Hematopoietic multipotent progenitor cell treated with erythropoietin and hydrocortisone succinate and interleukin-3 and kit ligand, for 6 days (in vitro differentiated cells): ENCODE results near the gene ATP8A2.
"Not testable (repeated sequence)": the region's sequence is repeated elsewhere in the genome, so short reads cannot be mapped to it uniquely, and the experiment has no call there.

Experiments used
- DNase-seq: peaks from one replicate; pipeline ENCODE4 v3.0.0-alpha.2; 2015

The ATP8A2 gene

DNA sequence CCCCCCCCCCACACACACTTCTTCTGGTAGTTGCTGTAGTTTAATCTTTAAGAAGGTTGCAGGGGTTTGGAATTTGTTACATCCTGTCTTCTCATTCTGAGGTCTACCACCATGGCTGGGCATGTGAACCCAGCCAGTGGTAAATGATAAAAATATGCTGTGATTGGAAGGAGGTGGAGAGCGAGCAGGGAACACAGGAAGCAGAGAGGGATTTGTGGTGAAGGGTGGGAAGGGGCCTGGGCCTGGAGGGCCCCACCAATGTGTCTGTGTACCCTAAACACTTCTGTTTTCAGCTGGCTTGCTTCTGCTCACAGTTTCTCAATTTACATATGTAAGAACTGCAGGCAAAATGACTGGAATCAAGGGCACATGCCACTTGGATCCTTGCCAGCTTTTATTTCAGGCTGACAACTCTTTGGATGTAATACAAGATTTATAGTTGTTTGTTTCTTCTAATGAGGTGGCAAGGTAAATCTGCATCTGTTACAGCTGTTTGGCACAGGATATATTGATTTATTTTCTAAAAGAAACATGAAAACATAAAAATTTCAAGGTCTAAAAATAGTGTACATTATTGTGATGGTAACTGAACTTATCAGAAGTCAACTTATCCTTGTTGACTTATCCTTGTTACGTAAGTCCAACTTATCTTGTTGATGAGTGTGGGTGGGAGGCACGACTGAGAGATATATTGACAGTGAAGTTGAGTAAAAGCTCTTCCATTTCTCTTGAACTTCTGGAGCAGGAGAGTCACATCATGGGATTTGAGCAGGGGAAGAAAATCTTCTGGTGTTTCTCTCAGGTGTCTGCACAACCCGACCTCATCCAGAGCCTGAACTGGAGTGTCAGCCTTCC is 366.8 kb downstream of the ATP8A2 start:
- DNase-seq = peak; percentile 36

DNA sequence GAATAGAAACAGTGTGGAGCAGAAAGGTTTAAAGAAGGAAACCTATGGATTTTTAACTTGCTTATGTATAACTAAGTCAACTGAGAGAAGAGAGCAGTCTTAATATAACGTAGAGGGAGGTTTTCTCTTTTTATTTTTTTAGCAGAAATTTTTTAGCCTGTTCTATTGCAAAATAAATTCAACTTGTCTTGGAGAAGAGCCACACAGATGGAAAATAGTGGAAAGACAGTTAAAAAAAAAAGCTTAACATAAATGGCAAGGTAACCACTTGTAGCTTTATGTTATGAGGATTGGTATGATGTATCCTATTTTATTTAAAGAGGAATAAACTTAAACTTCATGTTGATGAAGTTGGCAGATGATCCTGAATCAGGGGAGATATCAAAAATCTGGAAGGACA is 367.6 kb downstream of the ATP8A2 start:
- no peak for DNase-seq

DNA sequence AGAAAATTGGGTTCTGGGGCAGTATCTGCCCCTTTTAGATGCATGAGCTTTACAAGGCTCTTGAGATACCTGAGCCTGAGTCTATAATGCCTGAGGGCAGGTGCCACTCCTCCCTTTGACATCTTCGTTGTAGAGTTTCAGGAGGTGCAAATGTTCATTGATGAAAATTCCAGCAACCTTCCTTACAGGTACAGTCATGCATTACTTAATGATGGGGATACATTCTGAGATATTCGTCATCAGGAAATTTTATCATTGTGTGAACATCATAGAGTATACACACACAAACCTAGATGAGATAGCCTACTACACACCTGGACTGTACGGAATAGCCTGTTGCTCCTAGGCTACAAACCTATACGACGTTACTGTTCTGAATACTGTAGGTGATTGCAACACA is 370.0 kb downstream of the ATP8A2 start:
- DNase-seq = no peak

DNA sequence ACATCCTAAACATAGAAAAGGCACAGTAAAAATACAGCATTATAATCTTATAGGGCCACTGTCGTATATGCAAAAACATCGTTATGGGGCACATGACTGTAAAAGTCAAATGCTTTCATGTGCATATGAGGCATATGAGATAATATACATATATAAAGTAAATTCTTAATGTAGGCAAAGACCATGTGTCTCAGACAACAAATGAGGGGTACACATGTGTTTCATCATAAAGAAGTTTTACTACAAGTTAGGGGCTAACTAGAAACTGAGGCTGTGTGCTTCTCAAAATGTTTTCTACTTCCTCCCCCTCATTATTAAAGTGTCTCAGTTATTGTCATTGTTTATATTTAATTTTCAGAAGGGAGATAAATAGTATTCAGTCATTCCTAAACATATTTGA is 370.4 kb downstream of the ATP8A2 start:
- no peak for DNase-seq

DNA sequence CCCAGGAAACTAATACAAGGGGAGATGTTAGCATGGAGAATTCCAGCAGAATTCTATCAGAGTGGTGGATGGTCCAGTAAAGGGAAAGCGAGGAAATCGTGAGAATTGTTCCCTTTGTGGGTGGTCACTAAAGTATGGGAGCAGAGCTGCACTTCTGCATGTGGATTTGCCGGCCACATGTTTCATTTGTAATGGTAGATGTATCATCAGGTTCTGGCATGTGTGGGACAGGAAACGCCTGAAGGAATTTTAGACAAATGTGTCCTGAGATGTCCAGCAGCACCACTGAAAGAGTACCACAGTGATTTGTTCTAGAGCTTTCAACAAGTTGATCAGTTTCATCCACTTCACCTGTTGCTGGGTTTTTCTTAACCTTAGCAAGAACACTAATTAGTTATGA is 371.6 kb downstream of the ATP8A2 start:
- no peak for DNase-seq

DNA sequence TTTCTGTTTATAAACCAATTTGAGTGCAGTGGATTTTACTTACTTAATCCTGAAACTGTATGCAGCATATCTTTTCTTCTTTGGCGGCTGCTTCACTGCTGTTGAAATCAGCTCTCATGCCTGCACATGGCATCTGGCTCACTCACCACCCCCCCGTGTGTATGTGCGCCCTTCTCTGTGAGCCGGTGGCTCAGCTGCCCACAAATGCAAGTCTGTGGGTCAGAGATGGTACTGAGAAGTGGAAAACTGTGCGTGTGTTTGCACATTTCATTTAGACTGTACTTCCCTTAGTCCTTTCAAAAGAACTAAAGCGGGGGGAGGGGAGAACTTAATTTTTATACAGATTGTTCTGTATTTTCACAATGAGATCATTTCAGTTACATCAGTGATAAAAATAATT is 372.4 kb downstream of the ATP8A2 start:
- DNase-seq = no peak

DNA sequence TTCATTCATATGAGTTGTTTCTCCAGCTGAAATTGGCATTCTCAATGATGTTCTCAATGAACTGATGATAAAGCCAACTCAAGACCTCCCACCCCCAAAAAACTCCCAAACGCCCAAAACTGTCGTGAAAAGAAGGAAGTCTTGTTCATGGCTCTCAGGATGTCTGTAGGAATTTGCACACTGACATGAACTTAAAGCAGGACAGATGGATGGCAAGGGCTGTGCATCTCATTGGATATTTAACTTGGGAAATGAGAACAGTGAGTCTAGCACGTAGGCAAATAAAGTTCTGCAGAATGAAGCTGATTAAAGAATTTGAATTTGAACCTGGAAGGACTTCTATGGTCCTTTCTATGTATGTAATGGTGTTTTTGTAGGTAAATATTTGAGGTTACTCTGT is 374.4 kb downstream of the ATP8A2 start:
- no peak for DNase-seq

DNA sequence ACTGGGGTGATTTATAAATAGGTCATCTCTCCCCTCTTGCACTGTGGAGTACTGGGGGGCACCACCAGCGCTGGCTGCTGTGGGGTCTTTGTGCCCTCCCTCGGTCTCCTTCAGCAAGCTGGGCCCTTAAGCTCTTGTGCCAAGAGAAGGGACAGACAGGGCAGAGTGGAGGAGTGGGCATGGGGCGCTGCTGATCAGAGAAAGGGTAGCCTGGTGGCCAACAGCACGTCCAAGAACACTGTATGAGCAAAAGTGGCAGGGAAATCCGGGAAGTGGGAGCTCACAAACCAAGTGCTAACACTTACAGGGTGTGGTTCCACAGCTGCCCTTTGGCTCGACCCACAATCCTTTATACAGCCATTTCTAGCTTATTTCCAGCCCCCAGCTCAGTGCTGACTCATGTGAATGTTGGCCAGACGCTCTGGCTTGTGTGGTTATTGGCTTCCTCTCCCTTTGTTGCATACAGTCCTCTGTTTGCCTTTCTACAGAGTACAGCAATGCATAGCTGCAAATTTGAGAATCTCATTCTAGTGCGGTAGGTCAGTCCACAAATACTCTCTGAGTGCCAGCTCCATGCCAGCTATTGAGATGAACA is 381.3 kb downstream of the ATP8A2 start:
- DNase-seq = peak; percentile 81

DNA sequence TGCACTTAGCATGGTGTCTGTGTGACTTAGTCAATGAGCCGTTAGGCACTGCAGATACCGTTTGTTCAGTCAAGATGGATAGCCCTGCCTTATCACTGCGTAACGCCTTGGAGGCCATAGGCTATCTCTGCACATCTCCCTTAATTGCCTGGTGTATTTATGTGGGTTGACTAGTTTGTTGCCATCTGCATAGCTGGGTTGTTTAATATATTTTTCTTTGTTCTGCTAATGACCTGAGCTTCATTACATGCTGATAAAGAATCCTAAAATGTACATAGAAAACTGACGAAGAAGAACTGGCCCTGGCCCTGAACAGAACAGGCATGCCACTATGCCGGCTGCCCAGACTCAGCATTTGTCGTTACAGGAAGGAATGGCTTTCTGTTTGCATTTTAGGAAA is 382.2 kb downstream of the ATP8A2 start:
- DNase-seq = peak; percentile 86

DNA sequence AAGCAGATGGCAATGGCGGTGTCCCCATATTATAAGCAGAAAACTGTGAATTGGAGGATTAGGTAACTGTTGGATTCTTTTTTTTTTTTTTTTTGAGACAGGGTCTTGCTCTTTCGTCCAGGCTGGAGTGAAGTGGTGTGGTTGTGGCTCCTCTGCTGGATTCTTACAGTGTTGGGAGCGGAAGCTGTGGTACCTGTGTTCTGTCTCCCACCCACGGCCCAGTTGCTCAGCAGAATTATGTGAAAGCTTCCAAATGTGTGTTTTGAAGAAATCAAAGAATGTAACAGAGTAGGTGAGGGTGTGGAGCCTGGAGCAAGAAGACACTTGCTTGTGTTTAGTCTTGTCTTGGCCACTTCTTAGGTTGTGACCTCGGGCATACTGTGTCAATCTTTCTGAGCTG is 384.5 kb downstream of the ATP8A2 start:
- DNase-seq = no peak

DNA sequence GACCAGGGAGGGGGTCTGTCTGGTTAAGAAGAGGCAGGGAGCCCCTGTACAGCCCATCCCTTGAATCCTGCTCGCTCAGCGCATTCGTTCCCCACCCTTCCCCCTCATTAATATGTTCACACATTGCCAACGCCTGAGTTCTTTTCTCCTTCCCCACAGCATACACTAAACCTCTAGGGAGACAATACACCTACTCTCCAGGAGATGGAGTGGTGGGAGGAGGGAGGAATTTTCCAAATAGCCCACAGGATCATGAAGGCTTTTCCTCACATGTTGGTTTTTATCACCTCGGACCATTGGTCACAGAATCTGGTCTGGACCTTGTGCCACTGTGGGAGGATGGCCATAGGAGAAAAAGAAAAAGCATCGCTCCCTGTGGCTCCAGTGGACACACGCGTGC is 385.1 kb downstream of the ATP8A2 start:
- no peak for DNase-seq

DNA sequence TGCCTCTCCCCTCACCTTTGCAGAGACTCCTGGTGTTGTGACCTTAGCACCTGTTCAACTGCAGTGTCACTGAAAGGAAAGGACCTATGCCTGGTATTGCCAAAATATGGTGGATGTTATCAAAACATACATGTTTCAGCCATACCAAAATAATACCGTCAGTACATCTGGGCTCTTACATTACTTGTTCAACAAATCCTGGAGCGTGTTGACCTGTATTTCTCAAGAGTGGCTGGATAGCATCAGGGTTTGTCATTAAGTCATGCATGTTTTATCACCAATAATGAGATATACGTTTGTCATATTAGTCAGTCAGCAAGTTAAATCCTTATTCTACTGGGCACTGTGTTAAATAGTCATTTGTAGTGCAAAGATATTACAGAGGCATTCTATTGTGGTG is 389.3 kb downstream of the ATP8A2 start:
- no peak for DNase-seq

DNA sequence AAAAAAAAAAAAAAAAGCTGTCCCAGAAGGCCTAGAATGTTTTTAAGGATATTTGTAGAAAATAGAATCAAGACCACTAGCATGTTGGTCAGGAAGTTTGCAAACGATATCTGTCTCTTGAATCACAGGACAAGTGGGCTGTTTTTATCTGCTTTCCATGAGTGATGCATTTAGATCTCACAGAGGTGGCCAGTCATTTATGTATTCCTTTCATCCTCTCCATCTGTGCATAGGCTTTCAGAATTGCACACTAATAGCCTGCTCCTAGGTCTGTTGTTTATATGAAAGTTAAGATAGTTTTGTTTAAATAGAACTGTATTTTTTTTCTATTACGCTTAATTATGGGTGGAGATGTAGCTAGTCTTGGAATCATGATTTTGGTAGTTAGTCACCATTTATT is 390.5 kb downstream of the ATP8A2 start:
- no peak for DNase-seq

DNA sequence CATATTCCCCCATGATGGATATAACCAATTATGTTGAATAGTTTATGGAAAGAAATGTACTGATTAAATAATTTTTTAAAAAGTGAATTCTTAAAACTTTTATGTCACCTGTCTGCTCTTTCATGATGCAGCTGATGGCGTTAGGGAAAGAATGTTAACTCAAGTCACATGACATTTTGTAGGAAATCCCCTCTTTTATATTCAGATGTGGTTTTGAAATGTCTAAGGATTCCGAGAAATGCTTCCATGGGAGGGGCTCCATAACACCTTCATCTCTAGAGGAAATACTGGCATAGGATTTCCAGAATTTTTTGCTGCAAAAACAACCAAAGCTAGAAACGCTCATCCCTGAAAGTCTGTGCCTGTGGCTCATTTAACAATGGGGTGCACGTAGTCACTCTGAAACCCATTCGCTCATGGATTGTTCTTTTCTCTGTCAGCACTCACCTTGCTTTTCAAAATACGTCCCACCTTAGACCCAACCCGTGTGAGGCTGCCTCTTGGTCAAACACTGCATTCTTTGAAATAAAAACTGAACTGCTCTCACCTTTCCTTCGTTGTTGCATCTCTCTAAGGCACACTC is 391.1 kb downstream of the ATP8A2 start:
- no peak for DNase-seq

DNA sequence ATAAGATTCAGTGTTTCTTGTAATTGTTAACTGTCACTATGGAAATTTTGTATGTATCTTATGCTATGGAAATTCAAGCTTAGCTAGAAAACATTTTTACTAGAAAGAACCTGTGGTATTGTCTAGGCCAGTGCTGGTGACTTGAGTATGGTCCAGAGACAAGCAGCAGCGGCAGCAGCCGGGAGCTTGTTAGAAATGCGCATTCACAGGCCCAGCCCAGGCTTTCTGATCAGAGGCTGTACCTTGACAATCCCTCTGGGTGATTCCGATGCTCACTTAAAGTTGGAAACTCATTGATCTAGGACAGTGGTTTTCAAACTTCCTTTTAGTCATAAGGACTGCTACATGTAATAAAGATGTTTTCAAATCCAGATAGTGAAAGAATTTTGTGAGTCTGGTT is 392.6 kb downstream of the ATP8A2 start:
- DNase-seq = no peak

DNA sequence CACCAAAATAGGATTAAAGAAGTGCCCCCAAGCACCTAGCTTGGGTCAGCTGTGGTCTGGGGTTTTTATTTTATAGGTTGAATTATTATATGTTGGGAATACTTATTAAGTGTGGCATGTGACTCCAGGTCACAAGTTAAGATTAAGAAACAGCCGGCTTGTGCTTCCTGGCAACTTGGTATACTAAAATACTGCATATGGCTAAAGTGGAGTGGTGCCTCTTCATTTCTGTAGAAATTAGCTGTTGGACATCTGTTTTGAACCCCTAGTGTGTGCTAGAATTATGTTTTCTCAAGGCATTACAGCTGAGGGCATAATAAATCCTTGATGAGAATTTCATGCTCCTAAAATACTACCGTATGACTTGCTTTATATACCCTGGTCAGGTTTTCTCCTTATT is 393.5 kb downstream of the ATP8A2 start:
- DNase-seq = no peak

DNA sequence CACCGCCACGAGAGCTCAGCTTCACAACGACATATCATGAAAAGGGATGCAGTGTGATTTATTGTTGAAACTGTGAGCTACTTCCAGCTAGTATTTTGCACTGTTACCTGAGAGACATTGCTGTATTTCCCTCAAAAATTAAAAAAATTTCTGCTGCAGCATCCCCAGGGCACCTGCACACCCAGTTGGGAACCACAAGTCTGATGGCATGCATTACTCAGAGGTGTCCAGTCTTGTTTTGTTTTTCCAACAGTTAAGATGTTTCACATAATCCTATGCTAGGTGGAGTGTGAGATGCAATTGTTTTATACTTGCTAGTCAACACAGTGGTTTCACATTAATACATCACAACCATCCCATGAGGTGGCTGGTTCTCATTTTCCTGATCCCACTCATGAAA is 394.8 kb downstream of the ATP8A2 start:
- no peak for DNase-seq

DNA sequence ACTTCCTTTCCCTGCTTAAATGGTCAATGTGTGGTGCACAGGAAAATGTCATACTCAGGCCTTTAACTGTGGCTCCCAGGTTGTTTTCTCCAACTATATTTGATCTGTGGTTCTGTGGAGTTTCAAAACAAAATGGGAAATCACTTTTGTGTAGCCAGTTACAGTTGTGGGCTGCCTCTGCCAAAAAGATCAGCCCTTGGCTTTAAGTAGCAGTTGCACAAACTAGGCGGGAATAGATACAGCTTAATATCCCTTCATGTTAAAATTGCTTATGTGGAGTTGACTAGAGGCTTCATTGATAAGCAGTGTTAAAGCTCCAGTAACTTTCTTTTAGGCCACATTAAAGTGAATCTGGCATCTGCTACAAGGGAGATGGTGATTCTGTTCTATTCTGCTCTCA is 395.2 kb downstream of the ATP8A2 start:
- DNase-seq = no peak

DNA sequence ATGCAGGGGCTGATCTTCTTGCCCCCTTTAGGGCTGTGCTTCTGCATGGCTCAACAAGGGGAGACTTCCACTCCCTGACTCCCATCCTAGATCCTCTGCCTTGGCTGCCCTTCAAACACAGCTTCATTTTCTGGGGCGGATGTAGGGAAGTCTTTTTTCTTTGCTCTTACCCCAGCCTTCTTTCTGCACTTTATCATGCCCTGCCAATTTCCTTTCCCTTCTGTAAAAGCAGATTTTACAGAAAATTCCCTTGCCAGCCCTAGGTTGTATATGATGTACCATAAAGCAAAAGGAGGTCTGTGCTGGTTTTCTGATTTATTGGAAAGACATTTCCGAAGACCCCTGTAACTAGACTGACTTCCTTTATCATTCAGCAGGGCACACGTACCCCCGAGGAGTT is 396.6 kb downstream of the ATP8A2 start:
- DNase-seq = no peak

DNA sequence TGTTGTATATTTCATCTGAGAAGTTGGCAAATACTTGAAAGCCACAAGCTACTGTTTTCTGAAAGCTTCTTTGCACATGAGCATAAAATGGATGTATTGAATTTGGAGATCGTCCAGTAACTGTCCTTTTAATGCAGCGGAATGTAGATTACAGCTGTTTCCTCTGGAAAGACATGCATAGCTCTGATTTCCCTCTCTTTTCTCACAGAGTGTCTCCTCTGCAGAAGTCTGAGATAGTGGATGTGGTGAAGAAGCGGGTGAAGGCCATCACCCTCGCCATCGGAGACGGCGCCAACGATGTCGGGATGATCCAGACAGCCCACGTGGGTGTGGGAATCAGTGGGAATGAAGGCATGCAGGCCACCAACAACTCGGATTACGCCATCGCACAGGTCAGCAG is 397.1 kb downstream of the ATP8A2 start:
- DNase-seq = no peak

DNA sequence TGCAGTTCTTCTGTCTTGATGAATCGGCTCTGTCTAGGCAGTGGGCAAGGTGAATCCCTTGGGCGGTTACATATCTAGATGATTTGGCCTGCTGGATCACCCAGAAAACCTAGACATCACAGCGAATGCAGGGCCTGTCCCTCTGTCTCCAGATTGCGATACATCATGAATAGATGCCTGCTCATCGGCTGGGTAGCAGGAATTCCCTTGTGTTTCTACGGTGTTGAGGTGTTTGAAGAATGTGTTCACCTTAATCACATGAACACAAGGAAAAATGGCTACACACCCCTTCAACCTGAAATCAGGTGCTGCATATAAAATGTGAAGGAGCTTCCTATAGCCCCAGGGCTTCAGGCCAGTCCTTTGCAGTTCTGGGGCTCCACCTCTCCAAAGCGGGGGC is 398.8 kb downstream of the ATP8A2 start:
- no peak for DNase-seq

DNA sequence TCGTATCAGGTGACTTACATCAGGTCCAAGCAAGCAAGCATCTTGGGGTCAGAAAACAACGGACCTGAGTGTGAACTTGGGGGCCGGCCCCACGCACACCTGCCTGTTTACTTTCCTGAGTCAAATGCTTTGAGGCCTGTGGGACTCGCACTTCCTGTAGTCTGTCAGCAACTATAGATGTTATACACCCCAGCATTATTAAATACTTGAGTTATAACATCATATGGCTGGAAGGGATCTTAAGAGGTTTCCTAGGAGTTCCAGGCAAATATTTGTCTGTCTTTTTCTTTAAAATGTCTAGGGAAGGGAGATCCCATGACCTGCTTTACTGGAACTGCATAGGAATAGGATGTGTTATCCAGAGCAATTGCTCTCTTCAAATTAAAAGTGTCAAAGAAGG is 399.4 kb downstream of the ATP8A2 start:
- no peak for DNase-seq

DNA sequence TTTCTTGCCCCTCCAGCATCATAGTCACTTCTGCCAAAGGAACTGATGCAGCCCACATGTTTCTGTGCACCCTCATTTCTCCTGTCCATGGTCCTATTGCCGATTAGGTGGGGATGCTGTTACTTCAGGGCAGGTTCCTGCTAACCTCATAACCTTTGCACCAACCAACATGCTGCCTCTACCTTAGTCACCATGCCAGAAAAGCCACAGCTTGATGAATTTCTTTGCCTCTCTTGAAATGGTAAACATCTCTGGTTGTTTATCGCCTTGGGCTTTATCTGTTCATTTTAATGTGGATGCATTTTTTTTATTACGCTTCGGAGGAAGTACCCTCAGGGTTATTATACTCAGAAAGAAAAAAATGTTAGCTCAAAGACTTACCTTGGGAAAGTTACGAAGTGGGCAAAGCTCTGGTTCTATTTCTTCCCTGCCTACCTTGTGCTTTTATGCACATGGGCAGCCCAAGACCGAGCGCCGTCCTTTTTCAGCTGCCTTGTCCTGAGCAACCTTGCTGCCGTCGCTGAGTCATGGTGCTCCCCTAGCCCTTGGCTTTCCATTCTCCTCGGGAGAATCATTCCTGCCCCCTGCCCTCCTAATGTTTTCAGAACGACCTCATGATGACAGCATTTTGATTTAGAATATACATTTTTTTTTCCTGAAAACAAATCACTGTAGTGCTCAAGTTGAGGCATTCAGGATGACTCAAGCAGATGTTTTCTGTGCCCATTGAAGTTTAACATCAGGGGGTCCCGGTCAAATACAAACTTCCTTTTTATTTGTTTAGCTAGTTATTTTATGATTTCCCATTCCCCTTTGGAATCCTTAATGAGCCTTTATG is 400.1 kb downstream of the ATP8A2 start:
- DNase-seq = no peak

DNA sequence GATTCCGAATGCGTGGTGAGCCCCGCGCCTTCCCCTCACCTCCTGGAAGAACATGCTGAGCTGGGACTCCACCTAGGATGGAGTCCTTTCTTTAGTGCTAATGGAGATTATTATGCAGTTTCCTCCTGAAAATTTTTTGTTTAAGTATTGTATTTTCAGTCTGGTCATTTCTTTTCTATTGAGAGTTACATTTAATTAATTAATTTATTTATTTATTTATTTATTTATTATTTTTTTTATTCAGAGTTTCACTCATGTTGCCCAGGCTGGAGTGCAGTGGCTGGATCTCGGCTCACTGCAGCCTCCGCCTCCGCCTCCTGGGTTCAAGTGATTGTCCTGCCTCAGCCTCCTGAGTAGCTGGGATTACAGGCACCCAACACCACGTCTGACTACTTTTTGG is 400.8 kb downstream of the ATP8A2 start:
- not testable (repeated sequence) for DNase-seq
